GM13976 (cell line): ENCODE measurements around the gene CDKL4.

ENCODE experiments used
- DNase-seq: peaks from one replicate; pipeline ENCODE4 v3.0.0; 2012; ENCODE audit warnings: low spot score
- CTCF ChIP-seq: IDR thresholded peaks from 2 replicates; pipeline ENCODE4 v1.5.1; 2012; ENCODE audit warnings: borderline replicate concordance, mild to moderate bottlenecking; ENCODE audit not compliant: insufficient read depth; ENCODE audit errors: extremely low read depth, missing control alignments, control extremely low read depth
- in situ Hi-C: fragments of 300-500 bp; cut with MboI; formaldehyde crosslinking; loops from one replicate; pipeline ENCODE4 v1.12.0; 2022; ENCODE audit warnings: low sequenced_read_pairs, mixed read lengths, inconsistent platforms; ENCODE audit not compliant: unreplicated experiment

Gene CDKL4

GRCh38 chr2:39223909-39224308, 19.9 kb downstream of the CDKL4 start:
- in situ Hi-C loops = loop anchor here (10.0 kb wide), 2 partner anchors 99 to 149 kb away; partner anchors contain the start of gene SOS1
- DNase-seq = no peak
- no peak for TF ChIP-seq CTCF

- no peak for DNase-seq
- in situ Hi-C loops = loop anchor here (10.0 kb wide), 2 partner anchors 97 to 147 kb away; partner anchors contain the start of gene SOS1
- no peak for TF ChIP-seq CTCF
Measured at GRCh38 chr2:39221459-39221858, 22.3 kb downstream of the CDKL4 start.

GRCh38 chr2:39220136-39220535, 23.6 kb downstream of the CDKL4 start:
- no peak for DNase-seq
- in situ Hi-C loops = loop anchor here (10.0 kb wide), 2 partner anchors 95 to 145 kb away; partner anchors contain the start of gene SOS1
- no peak for TF ChIP-seq CTCF

GRCh38 chr2:39218391-39218790, 25.4 kb downstream of the CDKL4 start:
- TF ChIP-seq CTCF = no peak
- no peak for DNase-seq
- in situ Hi-C loops = no loop called here

- in situ Hi-C loops = no loop called here
- DNase-seq = no peak
- TF ChIP-seq CTCF = no peak
Measured at GRCh38 chr2:39217192-39217550, 26.6 kb downstream of the CDKL4 start.

GRCh38 chr2:39216346-39217191, 27.2 kb downstream of the CDKL4 start:
- in situ Hi-C loops = no loop called here
- TF ChIP-seq CTCF = no peak
- DNase-seq = peak; percentile 21
